OCI-LY7 (cell line): ENCODE measurements around the gene PPARGC1A. TPM values are rescaled to one million over a fixed set of nuclear protein-coding genes. Genes with fewer than 3 reads are reported as not detected.

Source experiments
- BruUV-seq: library from RNA; stranded (reverse); fragments of 400-500 nt; replicated peaks from 2 replicates; lab custom pipeline; 2021; lab: Mats Ljungman, UMichigan
- CTCF ChIA-PET: fragments of 300-600 bp; sonication (Branson Sonifier 250); formaldehyde crosslinking; loops from one replicate; lab custom pipeline; 2022; ENCODE audit warnings: antibody characterized with exemption; ENCODE audit not compliant: unreplicated experiment; lab: Charles Lee
- POLR2A ChIA-PET: fragments of 300-600 bp; sonication (Branson Sonifier 250); formaldehyde crosslinking; loops from one replicate; lab custom pipeline; 2022; ENCODE audit warnings: antibody characterized with exemption; lab: Charles Lee
- DNase-seq: peaks from one replicate; pipeline ENCODE4 v3.0.0-alpha.2; 2015; ENCODE audit warnings: low spot score
- H2AFZ ChIP-seq: fragments of 200-600 bp; sonication (generic), shearing (Covaris generic); 2 replicates; pipeline ENCODE4 v1.6.1; 2014; ENCODE audit warnings: mild to moderate bottlenecking, antibody characterized with exemption, low read length, moderate library complexity
- H3K27ac ChIP-seq: fragments of 200-600 bp; sonication (generic); 2 replicates; pipeline ENCODE4 v1.5.1; 2014; ENCODE audit warnings: mixed run types, low read depth, mild to moderate bottlenecking, moderate library complexity, low read length, inconsistent platforms; ENCODE audit not compliant: poor library complexity, severe bottlenecking
- H3K36me3 ChIP-seq: fragments of 200-600 bp; sonication (generic); 2 replicates; pipeline ENCODE4 v1.6.1; 2014; ENCODE audit warnings: mild to moderate bottlenecking, antibody characterized with exemption, low read length, moderate library complexity, mixed read lengths; ENCODE audit not compliant: insufficient read depth
- H3K4me1 ChIP-seq: fragments of 200-600 bp; sonication (generic); 2 replicates; pipeline ENCODE4 v1.5.1; 2014; ENCODE audit warnings: mild to moderate bottlenecking, low read length; ENCODE audit not compliant: insufficient read depth, poor library complexity, severe bottlenecking
- H3K4me2 ChIP-seq: fragments of 200-600 bp; sonication (generic); 2 replicates; pipeline ENCODE4 v1.6.1; 2014; ENCODE audit warnings: mild to moderate bottlenecking, low read length
- H3K4me3 ChIP-seq: fragments of 200-600 bp; sonication (generic); 2 replicates; pipeline ENCODE4 v1.5.1; 2014; ENCODE audit warnings: mild to moderate bottlenecking, low read depth, low read length; ENCODE audit not compliant: poor library complexity, severe bottlenecking
- H3K79me2 ChIP-seq: fragments of 200-600 bp; sonication (generic); 2 replicates; pipeline ENCODE4 v1.6.1; 2016; ENCODE audit warnings: low read depth, mild to moderate bottlenecking, low read length, moderate library complexity, mixed read lengths; ENCODE audit not compliant: insufficient read depth
- H3K9me2 ChIP-seq: fragments of 200-600 bp; sonication (generic); 2 replicates; pipeline ENCODE4 v1.6.1; 2016; ENCODE audit warnings: mild to moderate bottlenecking, low read length, mixed read lengths; ENCODE audit not compliant: insufficient read depth
- H3K9me3 ChIP-seq: fragments of 200-600 bp; sonication (generic); 2 replicates; pipeline ENCODE4 v1.6.1; 2014; ENCODE audit warnings: mild to moderate bottlenecking, mixed run types, low read length, mixed read lengths
- H4K20me1 ChIP-seq: fragments of 200-600 bp; sonication (generic); 2 replicates; pipeline ENCODE4 v1.6.1; 2014; ENCODE audit warnings: mild to moderate bottlenecking, antibody characterized with exemption, low read length, moderate library complexity, mixed read lengths; ENCODE audit not compliant: insufficient read depth
- CTCF ChIP-seq: fragments of 200-600 bp; sonication (generic); conservative IDR thresholded peaks from 2 replicates; pipeline ENCODE4 v1.5.1; 2014; ENCODE audit warnings: mild to moderate bottlenecking, antibody characterized with exemption, low read length, moderate library complexity, mixed read lengths
- EZH2phosphoT487 ChIP-seq: fragments of 200-600 bp; sonication (generic); IDR thresholded peaks from 2 replicates; pipeline ENCODE4 v1.6.1; 2018; ENCODE audit warnings: low read depth, borderline replicate concordance, mild to moderate bottlenecking, mixed run types, antibody characterized with exemption, low read length, moderate library complexity, mixed read lengths
- intact Hi-C: fragments of 100-400 bp; cut with micrococcal nuclease; formaldehyde crosslinking; loops from one replicate; pipeline ENCODE4 v1.10.0; 2022; ENCODE audit not compliant: unreplicated experiment
- total RNA-seq, 2 experiments: library from RNA; depleted of rRNA in 1 of 2; stranded (reverse); fragments of >200 nt in 1 of 2; shearing (Covaris generic) in 1 of 2; gene quantifications; 2 replicates each; pipeline ENCODE4 v1.2.3, GENCODE V29; 2014 to 2022

The PPARGC1A gene
- total RNA-seq, 2 experiments from 2014 or later: 0.40 TPM; not detected in 1

- BruUV-seq: no TSS peak
- no peak overlapping the region for H3K4me3 ChIP-seq
Observed at GRCh38 chr4:23847158-23847557, 42.7 kb downstream of the PPARGC1A start.

GRCh38 chr4:23844961-23845360 lies 44.9 kb downstream of the PPARGC1A start:
- H3K79me2 ChIP-seq: no peaks in the 10 kb centered on the region
- no peaks in the 10 kb centered on the region for H3K36me3 ChIP-seq
- no peaks in the 10 kb centered on the region for H4K20me1 ChIP-seq
- no peaks in the 10 kb centered on the region for H3K4me1 ChIP-seq
- H3K4me2 ChIP-seq: no peak overlapping the region
- no peaks in the 10 kb centered on the region for H3K9me3 ChIP-seq
- H3K27ac ChIP-seq: no peak overlapping the region
- no peak for TF ChIP-seq CTCF
- no peak for TF ChIP-seq EZH2phosphoT487
- POLR2A ChIA-PET: no interaction called here
- no peaks in the 10 kb centered on the region for H3K9me2 ChIP-seq
- intact Hi-C loops: no loop called here
- DNase-seq: no peak
- CTCF ChIA-PET: no interaction called here
- H3K4me3 ChIP-seq: no peak overlapping the region
- no TSS peak for BruUV-seq
- no peak overlapping the region for H2AFZ ChIP-seq

More at GRCh38 chr4:23847158-23847557, 42.7 kb downstream of the PPARGC1A start:
- Histone ChIP-seq H4K20me1 (no peaks in the 10 kb centered on the region), H3K9me3 (no peaks in the 10 kb centered on the region), H3K9me2 (no peaks in the 10 kb centered on the region), H3K27ac (no peak overlapping the region), H3K79me2 (no peaks in the 10 kb centered on the region), H3K4me1 (no peaks in the 10 kb centered on the region), H3K36me3 (no peaks in the 10 kb centered on the region), H2AFZ (no peak overlapping the region), H3K4me2 (no peak overlapping the region)
- ChIA-PET CTCF (no interaction called here), POLR2A (no interaction called here)
- TF ChIP-seq EZH2phosphoT487: no peak
- TF ChIP-seq CTCF: no peak
- no peak for DNase-seq
- intact Hi-C loops: no loop called here

- H3K79me2 ChIP-seq: no peaks in the 10 kb centered on the region
- H3K27ac ChIP-seq: no peak overlapping the region
- no peak overlapping the region for H3K4me2 ChIP-seq
- no peaks in the 10 kb centered on the region for H3K36me3 ChIP-seq
- no peaks in the 10 kb centered on the region for H3K4me1 ChIP-seq
- H3K9me2 ChIP-seq: no peaks in the 10 kb centered on the region
- intact Hi-C loops: no loop called here
- H3K4me3 ChIP-seq: no peak overlapping the region
- DNase-seq: no peak
- H2AFZ ChIP-seq: no peak overlapping the region
- no peak for TF ChIP-seq EZH2phosphoT487
- no peak for TF ChIP-seq CTCF
- CTCF ChIA-PET: no interaction called here
- no TSS peak for BruUV-seq
- H3K9me3 ChIP-seq: no peaks in the 10 kb centered on the region
- POLR2A ChIA-PET: no interaction called here
- H4K20me1 ChIP-seq: no peaks in the 10 kb centered on the region
Observed at GRCh38 chr4:23839279-23839678, 50.6 kb downstream of the PPARGC1A start.
